Smooth muscle cell (in vitro differentiated cells): Measurements from ENCODE around the gene AP5S1. TPM values are rescaled to one million over a fixed set of nuclear protein-coding genes. Genes with fewer than 3 reads are reported as not detected.
"Not testable (repeated sequence)": the region's sequence is repeated elsewhere in the genome, so short reads cannot be mapped to it uniquely, and the experiment has no call there.

ENCODE experiments used
- DNase-seq: peaks from one replicate; lab custom pipeline; 2025; ENCODE audit not compliant: unreplicated experiment; lab: John Stamatoyannopoulos, UW
- H2AFZ ChIP-seq: fragments of 200-600 bp; sonication (generic); 2 replicates; pipeline ENCODE4 v1.6.0; 2016; ENCODE audit warnings: antibody characterized with exemption, low read depth, mild to moderate bottlenecking
- H3F3A ChIP-seq: fragments of 200-600 bp; sonication (generic); 2 replicates; pipeline ENCODE4 v1.6.0; 2017; ENCODE audit warnings: antibody characterized with exemption, low read depth
- H3K27ac ChIP-seq: fragments of 200-600 bp; sonication (generic); 2 replicates; pipeline ENCODE4 v1.5.1; 2016; ENCODE audit warnings: low read depth, mild to moderate bottlenecking
- H3K27me3 ChIP-seq: fragments of 200-600 bp; sonication (generic); 2 replicates; pipeline ENCODE4 v1.6.1; 2016; ENCODE audit warnings: low read depth, mild to moderate bottlenecking
- H3K36me3 ChIP-seq: fragments of 200-600 bp; sonication (generic); 2 replicates; pipeline ENCODE4 v1.5.1; 2016; ENCODE audit warnings: low read depth
- H3K4me1 ChIP-seq: fragments of 200-600 bp; sonication (generic); 2 replicates; pipeline ENCODE4 v1.5.1; 2016; ENCODE audit warnings: low read depth
- H3K4me2 ChIP-seq: fragments of 200-600 bp; sonication (generic); 2 replicates; pipeline ENCODE4 v1.6.0; 2016; ENCODE audit warnings: mild to moderate bottlenecking
- H3K4me3 ChIP-seq: fragments of 200-600 bp; sonication (generic); 2 replicates; pipeline ENCODE4 v1.5.1; 2016; ENCODE audit warnings: mild to moderate bottlenecking
- H3K79me2 ChIP-seq: fragments of 200-600 bp; sonication (generic); 2 replicates; pipeline ENCODE4 v1.6.0; 2016; ENCODE audit warnings: low read depth, mild to moderate bottlenecking
- H3K9ac ChIP-seq: fragments of 200-600 bp; sonication (generic); 2 replicates; pipeline ENCODE4 v1.6.0; 2016; ENCODE audit warnings: low read depth
- H3K9me3 ChIP-seq: fragments of 200-600 bp; sonication (generic); replicated peaks from 2 replicates; pipeline ENCODE4 v1.5.1; 2016; ENCODE audit warnings: low read depth
- H4K20me1 ChIP-seq: fragments of 200-600 bp; sonication (generic); 2 replicates; pipeline ENCODE4 v1.6.0; 2016; ENCODE audit warnings: low read depth
- CTCF ChIP-seq: fragments of 200-600 bp; sonication (generic); IDR thresholded peaks from 2 replicates; pipeline ENCODE4 v1.5.1; 2017; ENCODE audit warnings: borderline replicate concordance, mild to moderate bottlenecking, antibody characterized with exemption; ENCODE audit not compliant: insufficient read depth, poor library complexity, severe bottlenecking
- WGBS: methylation state at CpG from one replicate; pipeline ENCODE4 v1.1.7; 2016; ENCODE audit warnings: low lambda C conversion rate; 5-methylcytosine and 5-hydroxymethylcytosine counted together
- polyA plus RNA-seq: library from polyadenylated mRNA; unstranded; fragments of >200 nt; fragmentation: Nextera tagmentation; extraction: Ambion mirVana; gene quantifications from 2 replicates; pipeline ENCODE4 v1.2.1, GENCODE V29; 2016
- total RNA-seq: library from RNA; depleted of rRNA; stranded (reverse); fragments of >200 nt; gene quantifications from 2 replicates; pipeline ENCODE4 v1.2.3, GENCODE V29; 2014

The AP5S1 gene
- total and polyA plus RNA-seq, 2 experiments from 2014 or later: 3.1 to 14.7 TPM

- Histone ChIP-seq H3K9me3 (no peaks in the 10 kb centered on the region), H3K79me2 (peaks cover 24% of the 10 kb centered on the region), H3K27me3 (no peaks in the 10 kb centered on the region), H3K36me3 (no peaks in the 10 kb centered on the region), H3F3A (peaks cover 6% of the 10 kb centered on the region), H2AFZ (no peak overlapping the region), H3K4me3 (peak overlapping the region; percentile 62), H3K9ac (peak overlapping the region; percentile 7), H3K4me2 (peak overlapping the region; percentile 87), H4K20me1 (peaks cover 33% of the 10 kb centered on the region), H3K27ac (no peak overlapping the region), H3K4me1 (peaks cover 5% of the 10 kb centered on the region)
- no peak for DNase-seq
- 78% methylated on average over 5 of the region's 5 CpGs for WGBS
- TF ChIP-seq CTCF: no peak
These were observed 32.9 kb upstream of the AP5S1 start for GRCh38 chr20:3787324-3788014.

- no peak overlapping the region for H3K27ac ChIP-seq
- H3F3A ChIP-seq: peaks cover 3% of the 10 kb centered on the region
- peaks cover 24% of the 10 kb centered on the region for H4K20me1 ChIP-seq
- no peaks in the 10 kb centered on the region for H3K36me3 ChIP-seq
- no peak for TF ChIP-seq CTCF
- no peaks in the 10 kb centered on the region for H3K27me3 ChIP-seq
- H3K9me3 ChIP-seq: no peaks in the 10 kb centered on the region
- H3K4me1 ChIP-seq: peaks cover 5% of the 10 kb centered on the region
- DNase-seq: no peak
- no peak overlapping the region for H2AFZ ChIP-seq
- H3K9ac ChIP-seq: no peak overlapping the region
- WGBS: 63% methylated on average over 4 of the region's 4 CpGs
- no peak overlapping the region for H3K4me2 ChIP-seq
- H3K4me3 ChIP-seq: no peak overlapping the region
- peaks cover 21% of the 10 kb centered on the region for H3K79me2 ChIP-seq
These were observed 31.6 kb upstream of the AP5S1 start for GRCh38 chr20:3788685-3789155.

- H3K4me3 ChIP-seq, H3K27ac ChIP-seq, H3K4me2 ChIP-seq, H3K36me3 ChIP-seq, H3K27me3 ChIP-seq, H3K9ac ChIP-seq, DNase-seq, H3F3A ChIP-seq, H3K4me1 ChIP-seq, H2AFZ ChIP-seq, H3K9me3 ChIP-seq: not testable (repeated sequence)
- peaks cover 16% of the 10 kb centered on the region for H3K79me2 ChIP-seq
- 81% methylated on average over 4 of the region's 4 CpGs for WGBS
- peaks cover 19% of the 10 kb centered on the region for H4K20me1 ChIP-seq
These were observed 31.1 kb upstream of the AP5S1 start for GRCh38 chr20:3789201-3789600.

GRCh38 chr20:3794168-3794567 is 26.2 kb upstream of the AP5S1 start:
- peaks cover 14% of the 10 kb centered on the region for H3K4me1 ChIP-seq
- H2AFZ ChIP-seq, H3K4me3 ChIP-seq, H3K4me2 ChIP-seq, H3K27me3 ChIP-seq, H3K36me3 ChIP-seq, H4K20me1 ChIP-seq, H3F3A ChIP-seq, H3K79me2 ChIP-seq, H3K9ac ChIP-seq, DNase-seq, H3K27ac ChIP-seq, H3K9me3 ChIP-seq: not testable (repeated sequence)
- 91% methylated on average over 3 of the region's 3 CpGs for WGBS
